ENCODE data around the gene NFATC1.

NFATC1 gene

DNA sequence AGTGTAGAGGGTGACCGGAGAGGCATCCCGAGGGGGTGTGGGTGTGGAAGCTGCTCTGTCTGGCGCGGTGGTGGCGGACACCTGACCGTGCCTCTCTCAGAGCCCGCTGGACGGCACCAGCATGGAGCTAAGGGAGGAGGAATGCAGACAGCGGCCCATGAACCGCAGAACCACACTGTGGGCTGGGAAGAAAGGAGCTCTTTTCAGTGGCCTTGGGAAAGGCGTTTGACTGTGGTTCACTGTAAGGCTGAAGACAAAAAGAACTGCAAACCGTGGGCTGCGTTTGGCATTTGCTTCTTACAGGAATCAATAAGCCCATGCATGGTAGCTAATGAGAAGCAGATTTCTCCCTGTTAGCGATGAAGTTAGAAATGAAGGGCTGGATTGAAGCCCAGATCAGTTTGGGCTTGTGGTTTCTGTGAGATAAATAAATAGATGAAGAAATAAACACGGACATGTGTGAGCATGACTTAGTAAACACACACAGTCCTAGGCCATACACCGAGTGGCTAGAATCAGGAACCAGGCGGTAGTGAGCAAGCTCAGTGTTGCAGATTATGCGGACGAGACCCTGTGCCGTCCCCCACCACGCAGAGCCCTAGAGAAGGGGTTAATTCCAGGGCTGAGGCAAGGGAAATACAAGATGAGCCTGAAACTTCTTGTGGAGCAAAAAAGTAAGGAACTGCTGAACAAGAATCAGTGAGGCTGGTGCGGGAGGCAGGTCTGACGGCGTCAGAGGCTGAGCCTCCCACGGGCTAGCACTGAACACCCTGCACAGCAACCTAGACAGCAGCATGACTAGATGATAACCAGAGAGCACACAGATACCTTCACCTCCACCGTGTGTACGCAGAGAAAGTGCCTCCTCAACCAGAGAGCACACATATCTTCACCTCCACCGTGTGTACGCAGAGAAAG, 29.3 kb upstream of the NFATC1 start:
- Histone ChIP-seq H3K9ac (ENCODE audit: low read depth, low read length) (no peak overlapping the region), H3K27me3 (ENCODE audit: insufficient read depth, low read length) (no peaks in the 10 kb centered on the region), H3K27ac (ENCODE audit: low read depth, low read length) (no peak overlapping the region), H3K4me3 (ENCODE audit: low read length) (no peak overlapping the region), H3K36me3 (ENCODE audit: insufficient read depth, low read length) (peaks cover 17% of the 10 kb centered on the region), H3K9me3 (ENCODE audit: insufficient read depth, low read depth, low read length) (no peaks in the 10 kb centered on the region), H3K4me1 (ENCODE audit: insufficient read depth, low read length) (no peaks in the 10 kb centered on the region)
- WGBS = 93% methylated on average over 29 of the region's 29 CpGs

- no peaks in the 10 kb centered on the region for H3K27me3 ChIP-seq (ENCODE audit: insufficient read depth, low read length)
- no peak overlapping the region for H3K27ac ChIP-seq (ENCODE audit: low read depth, low read length)
- no peaks in the 10 kb centered on the region for H3K4me1 ChIP-seq (ENCODE audit: insufficient read depth, low read length)
- WGBS = 95% methylated on average over 8 of the region's 8 CpGs
- no peak overlapping the region for H3K4me3 ChIP-seq (ENCODE audit: low read length)
- H3K9me3 ChIP-seq (ENCODE audit: insufficient read depth, low read depth, low read length) = no peaks in the 10 kb centered on the region
- H3K36me3 ChIP-seq (ENCODE audit: insufficient read depth, low read length) = peaks cover 8% of the 10 kb centered on the region; the same call in 1 of the 2 replicates
- H3K9ac ChIP-seq (ENCODE audit: low read depth, low read length) = no peak overlapping the region
Measured at GRCh38 chr18:79367480-79367879, 28.2 kb upstream of the NFATC1 start.

- WGBS = 91% methylated on average over 18 of the region's 18 CpGs
- H3K27me3 ChIP-seq (ENCODE audit: insufficient read depth, low read length) = no peaks in the 10 kb centered on the region
- H3K9ac ChIP-seq (ENCODE audit: low read depth, low read length) = no peak overlapping the region
- no peak overlapping the region for H3K27ac ChIP-seq (ENCODE audit: low read depth, low read length)
- H3K4me3 ChIP-seq (ENCODE audit: low read length) = no peak overlapping the region
- no peaks in the 10 kb centered on the region for H3K4me1 ChIP-seq (ENCODE audit: insufficient read depth, low read length)
- no peaks in the 10 kb centered on the region for H3K9me3 ChIP-seq (ENCODE audit: insufficient read depth, low read depth, low read length)
- peaks cover 7% of the 10 kb centered on the region; the same call in 1 of the 2 replicates for H3K36me3 ChIP-seq (ENCODE audit: insufficient read depth, low read length)
Measured at GRCh38 chr18:79367989-79368388, 27.7 kb upstream of the NFATC1 start.

DNA sequence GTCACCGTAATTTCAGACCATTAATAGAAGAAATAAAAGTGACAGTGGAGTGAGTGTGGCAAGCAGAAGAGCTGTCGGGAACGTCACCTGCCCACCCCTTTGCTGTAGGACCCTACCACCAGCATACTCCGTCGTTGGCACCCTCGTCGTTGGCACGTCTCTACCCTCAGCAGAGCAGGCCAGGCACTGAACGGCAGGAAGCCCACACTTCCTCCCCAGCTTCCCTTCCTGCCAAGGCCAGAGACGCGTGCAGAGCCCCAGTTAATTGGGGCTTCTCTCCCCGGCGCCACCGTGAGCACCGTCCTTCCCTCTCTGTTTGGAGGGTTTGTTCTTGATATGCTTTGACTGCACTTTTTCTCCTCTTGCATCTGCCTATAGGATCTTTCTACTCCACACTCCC, 27.0 kb upstream of the NFATC1 start:
- H3K27ac ChIP-seq (ENCODE audit: low read depth, low read length) = no peak overlapping the region
- H3K9ac ChIP-seq (ENCODE audit: low read depth, low read length) = no peak overlapping the region
- no peaks in the 10 kb centered on the region for H3K4me1 ChIP-seq (ENCODE audit: insufficient read depth, low read length)
- H3K9me3 ChIP-seq (ENCODE audit: insufficient read depth, low read depth, low read length) = no peaks in the 10 kb centered on the region
- H3K4me3 ChIP-seq (ENCODE audit: low read length) = no peak overlapping the region
- WGBS = 94% methylated on average over 15 of the region's 15 CpGs
- 0 out of 2 replicates have a peak, but pooled peaks cover 1% of the 10 kb centered on the region for H3K36me3 ChIP-seq (ENCODE audit: insufficient read depth, low read length)
- H3K27me3 ChIP-seq (ENCODE audit: insufficient read depth, low read length) = no peaks in the 10 kb centered on the region

DNA sequence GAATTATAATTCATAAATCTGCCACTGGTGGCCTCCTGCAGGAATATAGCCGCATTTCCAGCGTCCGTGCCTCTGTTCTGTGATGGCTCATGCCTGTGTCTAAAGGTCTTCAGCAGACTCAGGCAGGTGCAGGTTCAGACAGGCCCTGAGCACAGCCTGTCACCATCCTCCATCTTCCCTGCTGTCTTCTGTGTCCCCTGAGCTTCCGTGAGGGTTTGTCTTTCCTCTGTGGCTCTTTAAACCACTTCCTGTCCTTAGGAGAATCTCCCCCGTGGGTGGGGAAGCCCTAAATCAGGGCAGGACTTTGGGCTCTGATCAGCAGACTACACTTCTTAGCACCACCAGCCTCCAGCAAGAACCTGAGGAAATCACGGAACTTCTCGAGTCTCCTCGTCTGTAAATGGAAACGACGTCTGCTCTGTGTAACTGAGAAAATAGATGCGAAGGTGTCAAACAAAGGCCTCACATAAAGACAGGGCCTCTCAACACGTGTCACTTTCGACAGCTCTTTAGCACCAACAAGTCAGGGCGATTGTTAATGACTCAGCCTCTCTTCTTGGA, 24.1 kb upstream of the NFATC1 start:
- no peak overlapping the region for H3K27ac ChIP-seq (ENCODE audit: low read depth, low read length)
- 92% methylated on average over 14 of the region's 14 CpGs for WGBS

DNA sequence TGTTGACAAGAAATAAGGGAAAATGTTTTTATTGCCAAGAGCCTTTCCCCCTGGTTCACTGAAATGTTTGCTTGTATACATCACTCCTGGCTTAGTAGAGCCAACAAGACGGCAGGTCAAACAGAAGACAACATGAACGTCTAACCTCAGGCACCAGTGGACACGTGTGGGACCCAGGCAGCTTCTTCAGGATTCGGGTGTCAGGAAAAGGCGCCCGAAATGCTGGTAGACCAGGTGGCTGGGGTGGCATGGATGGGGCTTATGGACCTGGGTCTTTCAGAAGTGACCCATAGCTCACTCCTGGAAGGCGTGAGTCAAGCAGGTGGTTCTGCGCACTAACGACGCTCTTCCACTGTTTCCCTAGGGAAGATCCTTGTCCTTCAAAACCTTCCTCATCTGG, 23.3 kb upstream of the NFATC1 start:
- Histone ChIP-seq H3K9ac (ENCODE audit: low read depth, low read length) (no peak overlapping the region), H3K27me3 (ENCODE audit: insufficient read depth, low read length) (no peaks in the 10 kb centered on the region), H3K4me3 (ENCODE audit: low read length) (no peak overlapping the region), H3K36me3 (ENCODE audit: insufficient read depth, low read length) (no peaks in the 10 kb centered on the region), H3K27ac (ENCODE audit: low read depth, low read length) (no peak overlapping the region), H3K4me1 (ENCODE audit: insufficient read depth, low read length) (no peaks in the 10 kb centered on the region), H3K9me3 (ENCODE audit: insufficient read depth, low read depth, low read length) (no peaks in the 10 kb centered on the region)
- 96% methylated on average over 10 of the region's 10 CpGs for WGBS

More for the DNA sequence above, 24.1 kb upstream of the NFATC1 start:
- Histone ChIP-seq H3K27me3 (ENCODE audit: insufficient read depth, low read length) (no peaks in the 10 kb centered on the region), H3K9ac (ENCODE audit: low read depth, low read length) (no peak overlapping the region), H3K36me3 (ENCODE audit: insufficient read depth, low read length) (no peaks in the 10 kb centered on the region), H3K9me3 (ENCODE audit: insufficient read depth, low read depth, low read length) (no peaks in the 10 kb centered on the region), H3K4me3 (ENCODE audit: low read length) (no peak overlapping the region), H3K4me1 (ENCODE audit: insufficient read depth, low read length) (no peaks in the 10 kb centered on the region)

DNA sequence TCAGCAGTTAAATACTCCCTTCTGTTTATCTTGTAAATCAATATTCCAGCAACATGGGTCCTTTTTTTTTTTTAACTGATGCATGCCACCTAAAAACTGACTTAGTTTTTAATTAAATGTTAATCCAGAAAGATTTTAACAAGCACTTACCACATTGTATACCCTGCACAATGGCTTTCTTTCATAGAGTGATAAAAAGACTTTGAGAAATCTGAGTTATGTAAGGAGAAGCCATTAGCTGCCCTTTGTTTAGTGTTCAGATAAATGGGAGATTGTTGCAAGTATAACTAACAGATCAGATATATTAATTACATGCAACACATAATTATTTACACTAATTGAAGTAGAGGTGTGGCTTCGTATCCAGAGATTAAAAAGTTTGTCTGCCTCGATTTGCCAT, 22.7 kb upstream of the NFATC1 start:
- no peak overlapping the region for H3K27ac ChIP-seq (ENCODE audit: low read depth, low read length)
- H3K4me3 ChIP-seq (ENCODE audit: low read length) = no peak overlapping the region
- H3K9me3 ChIP-seq (ENCODE audit: insufficient read depth, low read depth, low read length) = no peaks in the 10 kb centered on the region
- H3K4me1 ChIP-seq (ENCODE audit: insufficient read depth, low read length) = no peaks in the 10 kb centered on the region
- no peak overlapping the region for H3K9ac ChIP-seq (ENCODE audit: low read depth, low read length)
- no peaks in the 10 kb centered on the region; the same call in 1 of the 2 replicates for H3K36me3 ChIP-seq (ENCODE audit: insufficient read depth, low read length)
- 95% methylated on average over 2 of the region's 2 CpGs for WGBS
- H3K27me3 ChIP-seq (ENCODE audit: insufficient read depth, low read length) = no peaks in the 10 kb centered on the region

- H3K9me3 ChIP-seq (ENCODE audit: insufficient read depth, low read depth, low read length) = no peaks in the 10 kb centered on the region
- 95% methylated on average over 17 of the region's 17 CpGs for WGBS
- no peak overlapping the region for H3K9ac ChIP-seq (ENCODE audit: low read depth, low read length)
- H3K27me3 ChIP-seq (ENCODE audit: insufficient read depth, low read length) = no peaks in the 10 kb centered on the region
- no peak overlapping the region for H3K27ac ChIP-seq (ENCODE audit: low read depth, low read length)
- H3K4me3 ChIP-seq (ENCODE audit: low read length) = no peak overlapping the region
- H3K36me3 ChIP-seq (ENCODE audit: insufficient read depth, low read length) = no peaks in the 10 kb centered on the region; the same call in 1 of the 2 replicates
- no peaks in the 10 kb centered on the region for H3K4me1 ChIP-seq (ENCODE audit: insufficient read depth, low read length)
Measured at GRCh38 chr18:79373736-79374135, 22.0 kb upstream of the NFATC1 start.

DNA sequence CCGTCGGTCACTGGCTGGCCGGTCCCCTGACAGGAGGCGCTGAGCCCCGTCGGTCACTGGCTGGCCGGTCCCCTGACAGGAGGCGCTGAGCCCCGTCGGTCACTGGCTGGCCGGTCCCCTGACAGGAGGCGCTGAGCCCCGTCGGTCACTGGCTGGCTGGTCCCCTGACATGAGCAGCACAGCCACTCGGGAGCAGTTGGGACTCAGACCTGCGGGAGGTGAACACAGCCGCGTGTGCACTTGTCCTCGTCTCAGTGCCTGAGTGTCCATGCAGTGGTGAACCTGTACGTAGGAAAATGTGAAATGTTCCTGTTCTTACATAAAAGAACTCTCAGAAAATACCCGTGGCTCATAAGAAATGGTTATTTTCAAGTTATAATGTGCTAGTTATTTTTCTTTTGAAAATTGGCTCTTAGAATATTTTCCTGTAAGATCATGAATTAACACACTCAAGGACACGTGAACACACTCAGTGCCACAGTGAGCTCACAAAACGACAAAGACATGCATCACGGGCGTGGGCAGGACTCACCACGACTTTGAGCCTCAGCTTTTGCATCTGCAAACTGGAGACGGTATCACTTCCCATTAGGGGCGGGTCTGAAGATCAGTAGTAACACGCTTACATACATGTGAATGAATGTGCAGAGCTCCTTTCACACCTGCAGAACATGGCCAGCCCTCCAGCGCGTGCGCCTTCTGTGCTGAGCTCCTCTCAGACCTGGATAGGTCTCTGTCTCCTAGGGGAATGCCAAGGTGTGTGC, 21.1 kb upstream of the NFATC1 start:
- Histone ChIP-seq H3K27me3 (ENCODE audit: insufficient read depth, low read length) (no peaks in the 10 kb centered on the region), H3K9ac (ENCODE audit: low read depth, low read length) (no peak overlapping the region), H3K4me1 (ENCODE audit: insufficient read depth, low read length) (no peaks in the 10 kb centered on the region), H3K4me3 (ENCODE audit: low read length) (no peak overlapping the region), H3K9me3 (ENCODE audit: insufficient read depth, low read depth, low read length) (no peaks in the 10 kb centered on the region), H3K36me3 (ENCODE audit: insufficient read depth, low read length) (no peaks in the 10 kb centered on the region; the same call in 1 of the 2 replicates), H3K27ac (ENCODE audit: low read depth, low read length) (no peak overlapping the region)
- WGBS = 95% methylated on average over 24 of the region's 32 CpGs

DNA sequence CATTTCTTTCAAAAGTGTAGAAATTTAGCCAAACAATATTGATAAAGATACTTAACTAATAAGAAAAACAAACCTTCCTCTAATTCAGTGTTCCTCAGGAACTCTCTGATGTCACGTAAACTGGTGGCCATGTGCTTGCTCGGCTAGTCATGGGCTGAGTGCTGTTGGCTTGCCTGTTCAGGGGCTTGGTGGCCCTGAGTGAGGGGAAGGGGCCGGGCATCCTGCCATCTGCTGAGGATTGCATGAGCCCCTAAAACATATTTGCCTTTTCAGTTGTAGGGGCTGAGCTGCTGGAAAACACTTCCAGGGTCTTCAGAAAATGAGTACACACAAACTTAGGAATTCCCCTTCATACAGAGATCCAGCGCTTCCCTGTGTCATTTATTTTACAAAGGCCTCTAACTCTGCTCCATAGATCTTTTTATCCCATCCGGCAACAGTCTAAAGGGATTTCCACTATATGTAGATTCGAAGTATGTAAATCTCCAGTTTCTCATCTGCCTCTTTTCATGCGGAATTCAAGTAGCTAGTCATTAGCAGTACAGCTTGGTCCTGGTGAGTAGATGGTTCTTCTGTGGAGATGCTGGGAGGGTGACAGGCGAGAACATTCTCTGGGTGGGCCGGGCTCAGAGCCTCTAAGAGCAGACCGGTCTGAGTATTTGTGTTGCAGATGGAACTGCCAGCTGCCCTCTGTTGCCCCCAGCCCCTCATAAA, 20.1 kb upstream of the NFATC1 start:
- Histone ChIP-seq H3K9ac (ENCODE audit: low read depth, low read length) (no peak overlapping the region), H3K9me3 (ENCODE audit: insufficient read depth, low read depth, low read length) (no peaks in the 10 kb centered on the region), H3K4me3 (ENCODE audit: low read length) (no peak overlapping the region), H3K36me3 (ENCODE audit: insufficient read depth, low read length) (no peaks in the 10 kb centered on the region; the same call in 1 of the 2 replicates), H3K27me3 (ENCODE audit: insufficient read depth, low read length) (no peaks in the 10 kb centered on the region), H3K27ac (ENCODE audit: low read depth, low read length) (no peak overlapping the region), H3K4me1 (ENCODE audit: insufficient read depth, low read length) (no peaks in the 10 kb centered on the region)
- WGBS = 87% methylated on average over 10 of the region's 10 CpGs
